G401.6 (cell line): ENCODE data around the gene PSD.

Experiments used
- FAIRE-seq: peaks from 2 replicates; lab custom pipeline; 2012; peaks lifted over from hg19 to GRCh38; lab: Jason Lieb, UNC

Gene PSD

DNA sequence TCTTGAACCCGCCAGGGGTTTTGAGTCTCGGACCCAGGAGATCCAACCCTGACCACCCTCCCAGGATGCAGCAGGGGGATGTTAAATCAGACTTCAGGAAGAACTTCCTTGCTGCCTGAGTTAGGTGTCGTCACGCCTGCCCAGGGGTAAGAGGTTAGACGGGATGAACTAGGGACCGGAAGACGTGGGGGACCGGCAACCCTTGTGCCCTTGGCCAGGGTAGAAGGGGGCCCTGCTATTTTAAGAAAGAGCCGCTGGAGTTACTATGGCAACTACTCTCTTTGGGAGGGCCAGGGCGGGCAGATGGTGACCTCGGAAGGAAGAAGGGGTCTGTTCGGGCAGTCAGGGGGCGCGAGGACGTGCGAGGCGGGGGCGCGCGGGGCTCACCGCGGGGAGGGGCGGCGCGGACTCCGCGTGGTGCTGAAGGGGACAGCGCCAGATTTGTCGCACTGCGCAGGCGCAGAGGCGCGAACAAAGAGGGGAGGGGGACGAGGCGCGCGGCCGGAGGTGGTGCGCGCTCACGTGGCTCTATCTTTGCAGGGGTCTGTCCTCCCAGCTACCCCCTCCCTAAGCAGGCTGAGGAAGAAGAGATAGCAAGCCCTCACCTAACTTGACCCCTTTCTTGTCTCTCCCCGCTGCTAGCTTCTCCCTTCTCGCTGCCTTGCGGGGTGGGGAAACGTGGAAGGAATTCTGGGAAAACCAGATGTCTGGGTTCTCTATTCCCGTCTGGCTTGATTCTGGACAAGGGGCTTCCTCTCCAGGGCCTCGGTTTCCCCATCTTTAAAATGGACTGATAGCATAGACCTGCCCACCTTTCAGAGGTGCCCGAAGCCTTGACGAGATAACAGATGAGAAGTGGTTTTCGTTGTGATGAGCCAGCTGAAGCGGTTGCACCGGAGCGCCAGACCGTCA is 940 bp upstream of the PSD start:
- no peak for FAIRE-seq

DNA sequence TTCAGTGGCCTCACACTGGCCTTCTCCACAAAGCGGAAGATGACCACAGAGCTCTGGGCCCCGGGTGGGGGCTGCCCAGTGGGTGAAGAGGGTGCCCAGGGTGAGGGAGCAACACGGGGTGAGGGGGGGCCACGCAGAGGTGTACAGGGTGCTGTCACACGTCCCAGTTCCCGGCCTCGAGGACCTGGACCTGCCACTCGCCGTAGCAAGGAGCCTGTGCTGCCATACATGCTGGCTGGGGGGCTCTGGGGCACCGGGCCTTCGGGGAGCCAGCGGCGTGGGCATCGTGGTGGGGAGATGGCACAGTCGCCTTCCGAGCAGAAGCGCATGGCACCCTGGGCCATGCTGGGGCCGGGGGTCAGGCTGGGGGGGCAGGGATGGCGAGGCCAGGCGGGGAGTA is 1.9 kb downstream of the PSD start:
- FAIRE-seq = no peak

DNA sequence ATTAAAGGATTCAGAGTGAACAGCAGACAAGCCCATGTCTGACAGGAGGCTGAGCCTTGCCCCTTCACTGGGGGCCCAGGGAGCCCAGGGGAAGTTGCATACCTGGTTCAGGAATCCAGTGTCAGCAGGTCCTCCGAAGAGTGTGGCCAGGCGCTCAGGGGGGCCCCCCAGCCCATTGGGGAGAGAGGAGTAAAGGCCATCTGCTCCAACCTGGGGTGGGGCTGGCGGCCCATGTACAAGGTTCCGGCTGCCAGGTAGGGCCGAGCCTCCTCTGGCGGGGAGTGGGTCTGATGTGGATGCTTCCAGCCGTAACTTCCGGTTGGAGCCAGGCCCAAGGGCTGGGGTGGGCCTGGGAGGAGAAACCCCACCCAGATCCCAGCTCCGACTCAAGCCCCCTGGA is 2.3 kb downstream of the PSD start:
- no peak for FAIRE-seq

DNA sequence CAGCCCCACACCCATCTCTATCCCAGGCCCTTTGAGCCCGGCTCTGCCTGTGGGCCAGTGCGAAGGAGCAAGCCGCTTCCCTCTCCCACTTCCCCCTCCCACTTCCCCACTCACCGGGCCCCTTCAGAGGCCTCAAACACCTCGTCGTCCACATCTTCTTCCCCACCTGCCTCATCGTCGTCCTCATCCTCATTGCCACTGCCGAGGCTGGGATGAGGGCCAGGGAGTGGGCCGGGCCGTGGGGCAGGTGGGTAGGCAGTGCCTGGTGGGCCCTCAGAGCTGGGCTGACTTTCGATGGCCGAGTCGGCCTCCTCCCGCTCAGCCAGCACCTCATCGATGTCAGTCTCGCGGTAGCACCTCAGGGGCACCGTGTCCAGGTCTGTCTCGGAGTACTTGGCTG is 3.8 kb downstream of the PSD start:
- FAIRE-seq = no peak

DNA sequence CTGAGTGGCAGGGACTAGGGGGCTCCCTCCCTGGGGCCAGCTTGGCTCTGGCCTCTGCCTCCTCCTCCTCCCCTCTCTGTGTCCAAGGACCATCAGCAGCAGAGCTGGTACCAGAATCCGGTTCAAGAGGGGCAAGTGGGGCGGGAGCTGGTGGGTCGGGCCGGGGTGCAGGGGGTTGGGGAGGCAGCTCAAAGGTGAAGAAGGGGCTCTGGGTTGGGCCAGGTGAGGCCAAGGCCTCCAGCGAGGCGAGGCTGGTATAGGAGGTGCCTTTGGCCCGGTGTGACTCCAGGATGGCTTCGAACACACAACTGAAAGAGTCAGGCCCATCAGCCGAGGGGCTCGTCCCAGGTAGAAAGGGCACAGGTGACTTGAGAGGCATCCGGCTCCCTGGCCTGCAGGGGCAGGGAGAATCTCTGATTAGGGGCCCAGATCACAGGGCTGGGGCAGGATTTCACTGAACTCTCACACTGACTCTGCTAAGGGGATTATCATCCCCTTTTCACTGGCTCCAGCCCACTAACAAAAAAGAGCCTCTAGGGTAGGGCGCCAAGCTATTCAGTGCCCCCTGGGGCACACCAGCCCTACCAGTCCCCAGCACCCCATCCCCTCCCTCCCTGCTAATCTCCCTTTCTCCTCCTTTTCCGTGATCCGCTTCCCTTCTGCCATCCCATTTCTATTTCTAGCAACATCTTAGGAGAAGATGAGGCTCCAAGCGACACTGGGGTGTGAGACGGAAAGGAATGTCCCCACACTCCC is 4.6 kb downstream of the PSD start:
- no peak for FAIRE-seq

DNA sequence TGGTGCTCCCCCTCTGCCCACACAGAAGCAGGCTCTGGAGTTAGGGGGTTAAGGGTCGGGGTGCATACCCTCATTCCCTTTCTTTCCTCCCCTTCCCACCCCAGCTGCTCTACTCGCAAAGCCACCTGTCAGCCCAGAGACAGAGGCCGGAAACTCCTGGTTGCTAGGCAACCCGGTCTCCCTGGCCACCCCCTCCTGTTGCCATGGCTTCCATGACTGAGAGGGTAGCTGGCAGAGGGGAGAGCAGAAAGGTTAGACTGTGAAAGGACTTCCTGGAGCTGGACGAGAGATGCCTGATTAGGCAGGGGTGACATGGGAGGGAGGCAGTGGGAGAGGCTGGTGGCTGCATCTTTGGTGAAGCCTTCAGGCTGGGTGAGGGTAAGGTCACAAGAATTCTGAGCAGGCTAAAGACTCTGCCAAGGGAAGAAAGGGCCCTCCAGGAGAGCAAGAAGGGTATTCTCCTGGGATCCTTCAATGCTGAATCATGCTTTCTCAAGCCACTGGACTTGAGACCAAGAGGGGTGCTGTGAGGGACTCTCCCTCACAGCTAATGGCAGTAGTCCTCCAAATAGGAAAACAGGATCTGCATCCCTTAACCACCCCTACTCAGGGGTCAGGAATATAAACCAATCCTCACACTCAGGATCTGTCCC is 5.4 kb downstream of the PSD start:
- no peak for FAIRE-seq

DNA sequence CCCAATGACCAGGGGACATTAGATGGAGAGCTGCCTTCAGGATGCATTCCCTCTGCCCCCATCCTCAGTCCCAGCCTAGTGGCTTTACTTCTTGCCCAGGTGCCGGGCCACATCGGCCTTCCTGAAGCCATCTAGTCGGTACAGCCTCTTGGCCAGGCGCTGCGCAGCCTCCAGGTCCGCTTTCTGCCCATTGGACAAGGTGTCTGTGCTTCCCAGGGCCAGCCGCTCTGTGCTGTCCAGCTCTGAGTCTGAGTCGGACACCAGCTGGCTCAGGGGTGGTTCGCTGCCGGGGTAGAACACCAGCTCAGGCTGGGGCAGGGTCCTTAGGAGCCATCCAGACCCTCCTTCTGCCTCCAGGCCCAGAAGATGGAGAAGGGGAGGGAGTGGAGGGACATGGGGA is 6.3 kb downstream of the PSD start:
- no peak for FAIRE-seq

DNA sequence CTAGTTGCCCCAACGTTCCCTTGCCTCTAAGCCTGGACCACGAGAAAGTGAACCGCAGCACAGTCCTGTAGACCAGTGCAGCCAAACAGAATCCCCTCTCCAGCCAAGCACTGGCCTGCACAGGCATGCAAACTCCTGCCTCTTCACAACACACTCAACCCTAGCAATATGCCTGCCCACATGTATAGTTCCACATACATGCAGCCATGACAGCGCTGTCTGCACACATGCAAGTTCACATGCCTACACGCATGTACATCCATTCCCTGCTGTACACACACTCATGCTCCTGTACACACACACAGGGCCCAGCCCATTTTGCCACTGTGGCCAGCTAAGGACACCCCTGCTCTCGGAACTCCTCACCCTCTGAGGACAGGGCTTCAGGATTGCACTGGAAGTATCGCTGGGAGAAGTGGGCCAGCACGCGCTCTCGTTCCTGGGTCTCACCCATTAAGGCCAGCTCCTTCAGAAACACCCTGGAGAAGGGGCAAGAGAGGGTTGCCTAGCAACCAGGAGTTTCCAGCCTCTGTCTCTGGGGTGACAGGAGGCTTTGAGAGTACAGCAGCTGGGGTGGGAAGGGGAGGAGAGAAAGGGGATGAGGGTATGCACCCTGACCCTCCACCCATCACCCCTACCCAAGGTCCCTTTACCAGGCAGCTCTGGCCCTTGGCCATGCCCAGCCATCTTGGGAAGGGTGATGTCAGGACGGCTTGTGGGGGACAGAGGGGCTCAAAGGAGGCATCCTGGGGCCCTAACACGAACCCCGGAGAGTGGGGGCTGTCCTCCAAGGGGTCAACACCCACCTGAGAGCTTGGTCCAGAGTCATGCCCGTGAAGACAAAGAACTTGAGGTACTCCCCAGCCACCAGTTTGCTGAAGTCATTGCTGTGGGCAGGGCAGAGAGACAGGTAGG is 7.0 kb downstream of the PSD start:
- no peak for FAIRE-seq

DNA sequence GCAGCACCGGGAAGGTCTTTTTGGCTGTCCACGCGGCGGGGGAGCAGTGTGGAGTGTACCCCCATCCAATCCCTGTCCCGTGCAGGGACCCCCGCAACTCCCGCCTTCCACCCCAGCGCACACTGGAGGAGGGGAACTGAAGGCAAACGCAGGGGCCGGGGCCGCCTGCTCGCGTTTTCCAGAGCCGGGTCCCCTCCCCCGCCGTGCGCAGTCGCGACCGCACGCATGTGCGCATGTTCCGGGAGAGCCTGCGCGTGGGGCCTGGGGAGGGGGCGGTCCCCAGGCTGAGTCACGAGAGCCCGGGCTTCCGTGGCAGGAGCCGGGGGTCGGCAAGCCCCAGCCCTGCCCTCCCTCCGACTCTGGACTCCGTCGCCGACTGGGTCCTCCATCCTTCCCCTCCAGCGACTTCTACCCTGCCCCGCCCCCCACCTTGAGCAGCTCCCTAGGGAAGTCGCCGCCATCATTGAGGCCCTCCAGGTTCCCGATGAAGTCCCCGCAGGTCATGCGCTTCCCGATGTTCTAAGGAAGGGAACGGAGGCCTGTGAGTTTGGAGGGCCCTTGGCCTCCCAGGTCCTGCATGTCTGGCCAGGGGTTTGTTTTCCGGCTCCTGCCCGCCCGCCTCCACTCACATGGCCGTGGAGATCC is 8.0 kb downstream of the PSD start:
- FAIRE-seq = no peak

DNA sequence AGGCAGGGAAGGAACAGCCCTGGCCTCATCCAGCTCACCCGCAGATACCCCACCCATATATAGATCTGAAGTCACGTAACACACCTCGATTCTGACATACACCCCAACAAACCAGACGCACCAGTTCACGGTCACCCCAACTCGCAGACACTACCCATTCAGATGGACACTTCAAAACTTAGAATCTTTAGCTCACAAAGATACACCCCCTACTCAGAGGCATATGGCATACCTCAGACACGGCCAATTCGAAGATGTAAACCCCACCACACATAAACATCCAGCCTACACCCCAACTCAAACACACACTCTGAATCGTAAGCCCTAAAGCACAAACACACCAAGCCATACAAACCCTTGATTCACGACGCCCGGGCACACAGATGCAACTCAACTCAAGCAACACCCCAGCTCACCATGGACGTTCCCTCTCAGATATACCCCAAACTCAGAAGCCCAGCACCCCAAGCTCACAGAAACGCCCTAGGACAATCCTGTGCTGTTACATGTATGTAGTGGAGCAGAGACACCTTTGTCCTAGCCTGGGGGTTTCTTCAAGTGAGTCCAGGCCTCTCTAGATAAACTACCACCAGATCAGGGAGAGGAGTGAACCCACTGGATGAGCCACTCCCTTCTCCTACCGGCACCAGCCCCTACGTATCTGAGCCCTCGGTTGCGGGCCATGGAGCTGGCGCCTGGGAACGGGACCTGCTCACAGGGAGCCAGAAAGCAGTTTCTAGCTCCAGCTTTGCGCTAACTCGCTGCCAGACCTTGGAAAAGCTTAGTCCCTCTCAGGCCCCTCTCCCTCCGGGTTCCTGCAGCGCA is 8.8 kb downstream of the PSD start:
- no peak for FAIRE-seq

DNA sequence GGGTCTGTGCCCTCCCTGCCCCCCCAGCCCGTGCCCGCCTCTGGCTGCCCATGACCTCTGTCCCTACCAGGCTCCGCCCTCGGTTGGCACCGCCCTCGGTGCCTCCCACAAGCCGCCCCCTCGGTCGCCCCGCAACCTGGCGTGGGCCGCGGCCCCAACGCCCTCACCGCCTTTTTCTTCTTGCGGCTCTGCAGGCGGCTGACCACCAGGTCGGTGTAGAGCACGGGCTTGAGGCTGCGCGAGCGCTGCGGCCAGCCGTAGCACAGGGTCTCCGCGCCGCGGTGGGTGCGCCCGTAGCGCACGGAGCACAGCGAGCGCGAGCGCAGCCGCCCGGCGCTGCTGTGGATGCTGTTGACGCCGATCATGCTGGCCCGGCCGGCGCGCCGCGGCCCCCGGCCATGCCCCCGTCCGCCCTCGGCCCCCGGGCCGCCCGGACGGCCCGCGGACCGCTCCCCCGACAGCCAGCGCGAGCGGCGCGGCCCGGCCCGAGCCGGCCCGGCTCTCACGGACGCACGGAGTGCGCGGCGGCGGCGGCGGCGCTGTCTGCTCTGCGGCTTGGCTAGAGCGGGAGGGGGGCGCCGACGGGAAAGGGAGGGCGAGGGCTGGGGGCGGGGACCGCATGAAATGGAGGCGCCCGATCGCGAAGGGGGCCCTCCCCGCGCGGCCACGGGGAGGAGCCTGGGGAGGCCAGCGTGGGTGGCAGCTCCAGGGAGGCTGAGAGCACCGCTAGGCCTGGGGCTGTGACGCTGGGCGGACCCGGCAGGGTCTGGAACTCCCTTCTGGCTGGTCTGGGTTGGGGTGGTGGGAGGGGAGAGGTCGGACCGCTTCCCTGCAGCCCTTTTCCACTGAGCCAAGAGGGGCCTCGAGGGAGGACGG is 9.6 kb downstream of the PSD start:
- no peak for FAIRE-seq

DNA sequence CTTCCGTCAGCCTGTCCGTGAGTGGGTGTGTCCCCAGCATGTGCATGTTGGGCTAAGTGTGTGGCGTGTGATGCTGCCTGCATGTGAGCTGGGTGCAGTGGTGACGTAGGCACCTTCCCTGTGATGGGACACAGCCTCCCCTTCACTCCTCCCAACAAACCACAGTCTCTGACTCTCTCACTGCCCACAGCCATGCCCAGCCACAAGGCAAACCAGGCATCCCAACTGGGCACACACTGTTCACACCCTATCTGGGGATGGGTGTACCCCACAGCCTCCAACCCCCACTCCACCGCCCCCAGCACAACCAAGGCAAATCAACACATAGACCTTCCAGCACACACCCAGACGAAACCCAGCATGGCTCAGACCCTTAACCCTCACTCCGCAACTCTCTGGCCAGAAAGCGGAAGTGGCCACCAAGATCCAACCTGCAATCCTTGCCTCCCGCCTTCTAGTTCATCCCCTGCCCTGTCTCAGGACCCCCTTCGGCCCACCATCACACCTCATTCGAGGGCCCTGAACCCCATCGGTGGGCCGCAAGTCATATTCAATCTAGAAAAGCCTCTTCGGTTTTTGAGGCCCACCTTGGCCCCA is 10.4 kb downstream of the PSD start:
- no peak for FAIRE-seq

DNA sequence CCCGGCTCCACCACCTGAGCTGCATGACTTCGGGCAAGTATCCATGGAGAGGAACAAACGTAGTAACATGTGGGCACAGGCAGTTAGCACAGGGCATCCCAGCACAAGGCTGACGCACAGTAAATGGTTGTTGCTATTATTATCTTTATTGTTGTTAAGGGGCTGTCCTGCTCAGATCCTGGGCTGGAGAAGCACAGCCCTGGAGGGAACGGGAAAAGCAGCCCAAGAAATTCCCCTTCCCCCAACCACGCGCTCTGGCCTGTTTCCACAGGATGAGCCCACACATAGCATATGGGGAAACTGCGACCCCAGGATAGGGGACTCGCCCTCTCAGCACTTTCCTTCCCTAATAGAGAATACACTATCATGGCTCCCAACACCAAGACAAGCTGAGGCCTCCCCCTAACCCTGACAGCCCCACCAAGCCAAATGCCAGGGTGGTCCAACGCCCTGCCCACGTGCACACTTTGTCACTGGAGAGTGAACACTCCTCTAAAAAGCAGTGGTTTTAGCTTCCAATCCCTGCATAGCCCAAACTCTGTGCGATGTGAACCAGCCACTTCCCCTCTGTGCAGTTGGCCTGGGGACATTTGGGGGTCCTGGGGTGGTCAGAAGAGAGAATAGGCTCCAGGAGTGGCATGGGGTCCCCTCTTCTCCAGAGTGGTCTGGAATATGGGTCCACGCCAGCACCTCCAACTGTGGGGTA is 11.0 kb downstream of the PSD start:
- FAIRE-seq = no peak

DNA sequence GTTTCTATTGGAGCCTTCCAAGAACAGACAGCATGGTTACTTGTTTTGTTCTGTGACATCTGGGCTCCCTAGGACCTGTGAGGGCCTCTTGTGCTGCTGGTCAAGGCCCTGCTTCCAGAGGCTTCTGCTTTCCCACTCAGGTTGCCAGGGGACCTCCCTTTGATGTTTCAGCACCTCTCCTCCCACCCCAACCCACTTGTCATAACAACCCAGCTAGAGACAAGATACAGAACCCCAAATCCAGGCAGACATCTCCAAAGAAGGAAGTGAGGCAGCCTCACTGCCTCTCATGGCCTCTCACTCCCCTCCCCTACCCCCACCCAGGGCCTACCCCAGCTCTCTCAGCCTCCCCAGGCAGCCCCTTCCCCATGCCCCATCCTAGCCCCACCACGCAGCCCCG is 11.8 kb downstream of the PSD start:
- FAIRE-seq = no peak

DNA sequence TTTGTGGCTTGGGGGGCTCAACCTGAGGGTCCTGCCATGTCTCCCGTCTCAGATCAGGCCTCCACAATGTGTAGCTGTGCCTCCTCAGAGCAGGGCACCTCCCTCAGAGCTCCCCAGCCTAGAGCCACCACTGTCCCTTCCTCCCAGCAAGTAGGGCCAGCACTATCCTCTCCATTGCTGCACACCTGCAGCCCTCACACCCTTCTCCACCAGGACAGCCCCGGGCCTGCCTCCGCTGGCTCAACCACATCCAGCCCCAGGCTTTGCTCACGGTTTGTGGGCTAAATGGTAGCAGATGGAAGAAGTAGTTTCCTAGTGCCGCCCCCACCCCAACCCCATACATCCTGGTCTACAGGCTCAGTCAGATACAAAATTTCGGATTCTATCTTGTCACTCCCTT is 13.0 kb downstream of the PSD start:
- FAIRE-seq = no peak

DNA sequence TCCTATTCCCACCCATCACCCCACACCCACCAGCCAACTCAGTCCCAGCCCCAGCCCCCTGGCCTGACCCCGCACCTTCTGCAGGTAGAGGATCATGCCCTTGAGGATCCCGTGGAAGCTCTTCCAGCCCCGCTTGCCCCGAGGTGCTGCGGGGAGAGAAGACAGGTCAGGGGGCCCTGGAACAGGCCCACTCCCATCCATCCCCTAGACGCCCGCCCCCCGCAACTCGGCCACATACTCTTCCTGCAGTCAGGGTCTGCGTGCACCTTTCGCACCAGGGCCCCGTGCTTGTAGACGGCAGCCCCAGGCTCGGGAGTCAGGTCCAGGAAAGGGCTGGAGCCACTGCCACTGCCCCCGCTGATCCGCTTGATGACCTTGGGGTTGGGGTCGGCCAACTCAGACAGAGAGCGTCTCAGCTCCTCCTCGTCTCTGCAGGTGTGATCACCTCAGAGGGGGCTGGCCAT is 13.4 kb downstream of the PSD start:
- FAIRE-seq = no peak

DNA sequence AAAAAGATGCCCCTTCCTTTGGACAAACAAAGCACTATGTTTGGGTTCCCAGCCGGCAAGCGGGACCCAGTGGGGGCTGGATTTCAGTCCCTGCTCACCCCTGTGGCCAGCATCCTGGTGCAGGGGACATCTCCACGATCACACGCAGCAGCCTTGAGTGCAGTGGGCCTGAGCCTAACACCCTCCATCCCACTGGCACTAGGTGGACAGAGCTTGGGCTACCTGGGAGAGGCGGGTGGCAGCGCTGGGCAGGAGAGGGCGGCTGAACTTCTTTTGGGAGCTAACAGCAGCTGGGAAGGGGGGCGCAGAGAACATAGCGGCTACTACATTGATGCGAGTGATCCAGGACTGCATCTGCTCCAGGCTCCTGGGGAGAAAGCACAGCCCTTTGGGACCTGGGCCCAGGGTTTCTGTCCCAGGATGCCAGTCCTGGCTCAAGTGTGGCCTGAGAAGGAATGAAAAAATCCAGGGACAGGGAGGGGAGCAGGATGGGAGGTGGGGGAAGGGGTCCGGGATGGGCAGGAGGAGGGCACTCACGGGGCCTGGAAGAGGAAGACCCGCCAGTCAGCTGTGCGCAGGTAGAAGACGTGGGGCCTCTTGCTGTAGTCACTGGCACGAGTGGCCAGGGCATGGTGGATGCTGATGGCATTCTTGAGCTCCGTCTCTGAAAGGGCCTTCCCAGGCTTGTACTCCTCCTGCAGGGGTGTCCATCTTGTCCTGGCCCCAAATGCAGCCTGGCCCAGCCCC is 14.1 kb downstream of the PSD start:
- FAIRE-seq = no peak

DNA sequence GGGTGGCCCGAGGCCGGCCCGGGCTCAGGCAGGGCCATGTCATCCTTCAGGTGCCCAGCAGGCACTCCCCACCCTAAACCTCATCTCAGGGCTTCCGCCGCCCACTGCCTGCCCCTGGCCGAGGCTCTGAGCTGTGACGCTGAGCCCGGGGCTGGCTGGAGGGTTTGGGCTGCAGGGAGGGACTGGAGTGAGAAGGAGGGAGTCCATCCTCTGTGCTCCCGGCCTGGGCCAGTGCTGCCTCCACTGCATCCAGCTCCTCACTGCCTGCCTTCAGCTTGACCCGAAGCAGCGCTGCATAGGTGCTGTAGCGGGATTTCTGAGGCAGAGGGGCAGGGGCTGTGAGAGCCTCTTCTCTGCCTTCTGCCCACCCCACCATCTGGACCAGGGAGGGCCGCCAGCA is 15.5 kb downstream of the PSD start:
- FAIRE-seq = no peak
